Gastrocnemius medialis (tissue), 4 donors: ENCODE data around the gene ERBB3.

ENCODE experiments used
- POLR2A ChIP-seq, 2 donors: fragments of 450-650 bp; IDR thresholded peaks; one replicate each; pipeline ENCODE4 v1.6.1; 2017; ENCODE audit warnings: antibody characterized with exemption in 2 of 2, mild to moderate bottlenecking in 2 of 2, moderate library complexity in 2 of 2
- TF ChIP-seq, protein P1 (sequence below), 5 experiments: fragments of 450-650 bp in 3 of 5; fragments of 200-600 bp in 2 of 5; sonication (generic) in 2 of 5; IDR thresholded peaks in 4 of 5; conservative IDR thresholded peaks in 1 of 5; 1 replicate in 4 of 5; 2 replicates in 1 of 5; pipeline ENCODE4 v1.5.1; 2016 to 2019; ENCODE audit warnings: antibody characterized with exemption in 5 of 5, mild to moderate bottlenecking in 3 of 5, moderate library complexity in 3 of 5

DNA sequence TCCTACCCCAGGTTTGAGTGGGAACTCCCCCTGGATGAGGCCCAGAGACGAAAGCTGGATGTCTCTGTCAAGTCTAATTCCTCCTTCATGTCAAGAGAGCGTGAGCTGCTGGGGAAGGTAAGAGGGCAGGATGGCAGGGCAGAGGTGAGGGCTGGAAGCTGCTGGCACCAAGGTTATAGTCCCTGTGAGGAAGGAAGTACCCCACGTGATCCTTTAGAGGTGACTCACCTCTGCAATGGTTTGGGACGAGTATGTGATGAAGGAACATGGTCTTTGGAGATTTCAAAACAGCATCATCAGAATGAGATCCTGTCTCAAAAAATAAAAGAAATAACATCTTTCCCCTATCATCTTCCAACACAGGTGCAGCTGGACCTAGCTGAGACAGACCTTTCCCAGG, 63.3 kb downstream of the ERBB3 start:
- no peak for TF ChIP-seq POLR2A (IDR thresholded peaks at IDR 0.05)
- TF ChIP-seq, protein P1, sequence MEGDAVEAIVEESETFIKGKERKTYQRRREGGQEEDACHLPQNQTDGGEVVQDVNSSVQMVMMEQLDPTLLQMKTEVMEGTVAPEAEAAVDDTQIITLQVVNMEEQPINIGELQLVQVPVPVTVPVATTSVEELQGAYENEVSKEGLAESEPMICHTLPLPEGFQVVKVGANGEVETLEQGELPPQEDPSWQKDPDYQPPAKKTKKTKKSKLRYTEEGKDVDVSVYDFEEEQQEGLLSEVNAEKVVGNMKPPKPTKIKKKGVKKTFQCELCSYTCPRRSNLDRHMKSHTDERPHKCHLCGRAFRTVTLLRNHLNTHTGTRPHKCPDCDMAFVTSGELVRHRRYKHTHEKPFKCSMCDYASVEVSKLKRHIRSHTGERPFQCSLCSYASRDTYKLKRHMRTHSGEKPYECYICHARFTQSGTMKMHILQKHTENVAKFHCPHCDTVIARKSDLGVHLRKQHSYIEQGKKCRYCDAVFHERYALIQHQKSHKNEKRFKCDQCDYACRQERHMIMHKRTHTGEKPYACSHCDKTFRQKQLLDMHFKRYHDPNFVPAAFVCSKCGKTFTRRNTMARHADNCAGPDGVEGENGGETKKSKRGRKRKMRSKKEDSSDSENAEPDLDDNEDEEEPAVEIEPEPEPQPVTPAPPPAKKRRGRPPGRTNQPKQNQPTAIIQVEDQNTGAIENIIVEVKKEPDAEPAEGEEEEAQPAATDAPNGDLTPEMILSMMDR (IDR thresholded peaks at IDR 0.05 in 4 of 5, conservative IDR thresholded peaks at IDR 0.05 in 1 of 5) = no peak
